Heart left ventricle (tissue), 13 donors: Measurements from ENCODE around the gene PRKAR1B.

Experiments
- POLR2A ChIP-seq, 2 donors: fragments of 450-650 bp; IDR thresholded peaks; one replicate each; pipeline ENCODE4 v1.6.1; 2017; ENCODE audit warnings: antibody characterized with exemption in 2 of 2, mild to moderate bottlenecking in 2 of 2, moderate library complexity in 2 of 2
- TF ChIP-seq, protein P1 (sequence below), 12 donors: fragments of 200-600 bp; sonication (generic) in 4 of 12; IDR thresholded peaks; one replicate each; pipeline versions ENCODE4 v1.5.0 to v1.8.0; 2018 to 2022; ENCODE audit warnings: antibody characterized with exemption in 12 of 12, mild to moderate bottlenecking in 5 of 12
- donor health status: ischemic (EF 13 %, LVEDD 7.1; RV severe dilation, severe dysfunction).
- donor health status: DM: no; HTN: yes; CAD: no.
- donor health status: DM: no; HTN: no; CAD: no.
- donor health status: ischemic (EF 25% LVEDD 6.9; RV normal size, moderate dysfunction).
- donor health status: ischemic (EF 25% LVEDD 5.7; RV mildly dilated, moderate dysfunction).
- donor health status: ischemic (EF 35%, LVEDD 5.7; RV mildly dilated, moderate dysfunction).
- donor health status: nonischemic (EF 11% LVEDD 7.7; RV severe dilation, severe dysfunction).
- donor health status: DM: yes; HTN: yes; CAD: no.
- donor health status: PGD.
- donor health status: ischemic (EF 29% LVEDD 5.4; RV normal size, mild dysfunction).
- donor health status: nonischemic (EF 23%, LVEDD 6.1; RV moderate dilation, normal function).

DNA sequence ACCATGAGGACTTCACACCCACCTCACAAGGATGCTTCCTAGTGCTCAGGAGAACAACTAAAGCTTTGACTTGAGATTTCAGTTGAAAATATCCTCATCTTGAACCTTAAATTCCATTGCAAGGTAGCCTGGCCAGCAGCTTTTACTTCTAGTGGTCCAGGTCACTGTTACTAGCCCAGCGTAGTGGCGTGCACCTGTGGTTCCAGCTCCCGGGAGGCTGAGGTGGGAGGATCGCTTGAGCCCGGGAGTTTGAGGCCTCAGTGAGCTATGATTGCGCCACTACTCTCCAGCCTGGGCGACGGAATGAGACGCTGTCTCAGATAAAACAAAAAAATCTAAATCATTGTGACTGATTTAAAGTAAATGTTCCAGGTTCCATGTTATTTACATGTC, 28.3 kb upstream of the PRKAR1B start:
- TF ChIP-seq, protein P1, sequence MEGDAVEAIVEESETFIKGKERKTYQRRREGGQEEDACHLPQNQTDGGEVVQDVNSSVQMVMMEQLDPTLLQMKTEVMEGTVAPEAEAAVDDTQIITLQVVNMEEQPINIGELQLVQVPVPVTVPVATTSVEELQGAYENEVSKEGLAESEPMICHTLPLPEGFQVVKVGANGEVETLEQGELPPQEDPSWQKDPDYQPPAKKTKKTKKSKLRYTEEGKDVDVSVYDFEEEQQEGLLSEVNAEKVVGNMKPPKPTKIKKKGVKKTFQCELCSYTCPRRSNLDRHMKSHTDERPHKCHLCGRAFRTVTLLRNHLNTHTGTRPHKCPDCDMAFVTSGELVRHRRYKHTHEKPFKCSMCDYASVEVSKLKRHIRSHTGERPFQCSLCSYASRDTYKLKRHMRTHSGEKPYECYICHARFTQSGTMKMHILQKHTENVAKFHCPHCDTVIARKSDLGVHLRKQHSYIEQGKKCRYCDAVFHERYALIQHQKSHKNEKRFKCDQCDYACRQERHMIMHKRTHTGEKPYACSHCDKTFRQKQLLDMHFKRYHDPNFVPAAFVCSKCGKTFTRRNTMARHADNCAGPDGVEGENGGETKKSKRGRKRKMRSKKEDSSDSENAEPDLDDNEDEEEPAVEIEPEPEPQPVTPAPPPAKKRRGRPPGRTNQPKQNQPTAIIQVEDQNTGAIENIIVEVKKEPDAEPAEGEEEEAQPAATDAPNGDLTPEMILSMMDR (IDR thresholded peaks at IDR 0.05): no peak
- no peak for TF ChIP-seq POLR2A (IDR thresholded peaks at IDR 0.05)
